Trophoblast cell (in vitro differentiated cells and primary cell): ENCODE results near the gene OTOG.

ENCODE experiments used
- DNase-seq, 2 donors: peaks; one replicate each; pipeline ENCODE4 v3.0.0-alpha.2; 2016
- H2AFZ ChIP-seq: 2 replicates; pipeline ENCODE4 v1.6.1; 2013; ENCODE audit warnings: low read length, moderate library complexity, mild to moderate bottlenecking; ENCODE audit not compliant: insufficient read depth, poor library complexity
- H2AK5ac ChIP-seq: 2 replicates; pipeline ENCODE4 v1.6.1; 2013; ENCODE audit warnings: mild to moderate bottlenecking, low read length
- H2BK120ac ChIP-seq: 2 replicates; pipeline ENCODE4 v1.6.1; 2013; ENCODE audit warnings: low read length, mild to moderate bottlenecking, moderate library complexity; ENCODE audit not compliant: insufficient read depth, poor library complexity
- H2BK12ac ChIP-seq: 2 replicates; pipeline ENCODE4 v1.6.1; 2013; ENCODE audit warnings: mild to moderate bottlenecking, low read length, moderate library complexity
- H2BK5ac ChIP-seq: 2 replicates; pipeline ENCODE4 v1.6.1; 2013; ENCODE audit warnings: low read length, low read depth, moderate library complexity, mild to moderate bottlenecking; ENCODE audit not compliant: poor library complexity
- H3K14ac ChIP-seq: 2 replicates; pipeline ENCODE4 v1.6.1; 2013; ENCODE audit warnings: mild to moderate bottlenecking, low read length
- H3K18ac ChIP-seq: 2 replicates; pipeline ENCODE4 v1.6.1; 2013; ENCODE audit warnings: mild to moderate bottlenecking, low read length
- H3K23ac ChIP-seq: 2 replicates; pipeline ENCODE4 v1.6.1; 2013; ENCODE audit warnings: low read length
- H3K27ac ChIP-seq: 2 replicates; pipeline ENCODE4 v1.5.1; 2013; ENCODE audit warnings: low read depth, mild to moderate bottlenecking, inconsistent platforms, low read length, moderate library complexity
- H3K27me3 ChIP-seq: 2 replicates; pipeline ENCODE4 v1.6.1; 2013; ENCODE audit warnings: inconsistent platforms, mild to moderate bottlenecking, low read length, moderate library complexity; ENCODE audit not compliant: insufficient read depth
- H3K36me3 ChIP-seq, 2 experiments: 1 replicate in 1 of 2; 2 replicates in 1 of 2; pipeline ENCODE4 v1.6.1; 2013; ENCODE audit warnings: low read length in 2 of 2, mild to moderate bottlenecking in 2 of 2, moderate library complexity in 1 of 2; ENCODE audit not compliant: insufficient read depth in 2 of 2, control insufficient read depth in 1 of 2
- H3K4ac ChIP-seq: 2 replicates; pipeline ENCODE4 v1.6.1; 2013; ENCODE audit warnings: low read depth, mild to moderate bottlenecking, low read length, moderate library complexity
- H3K4me1 ChIP-seq, 2 experiments: 1 replicate in 1 of 2; 2 replicates in 1 of 2; pipeline ENCODE4 v1.6.1; 2013; ENCODE audit warnings: low read length in 2 of 2, mild to moderate bottlenecking in 2 of 2, moderate library complexity in 1 of 2; ENCODE audit not compliant: insufficient read depth in 2 of 2, control insufficient read depth in 1 of 2
- H3K4me2 ChIP-seq: 2 replicates; pipeline ENCODE4 v1.6.1; 2013; ENCODE audit warnings: inconsistent platforms, mild to moderate bottlenecking, low read length, moderate library complexity
- H3K4me3 ChIP-seq: 2 replicates; pipeline ENCODE4 v1.5.1; 2013; ENCODE audit warnings: mild to moderate bottlenecking, low read depth, low read length, inconsistent platforms
- H3K79me1 ChIP-seq: one replicate; pipeline ENCODE4 v1.6.1; 2013; ENCODE audit warnings: low read length
- H3K79me2 ChIP-seq: 2 replicates; pipeline ENCODE4 v1.6.1; 2013; ENCODE audit warnings: low read length, mild to moderate bottlenecking; ENCODE audit not compliant: control insufficient read depth, insufficient read depth, poor library complexity
- H3K9ac ChIP-seq: 2 replicates; pipeline ENCODE4 v1.6.1; 2013; ENCODE audit warnings: mild to moderate bottlenecking, low read length
- H3K9me3 ChIP-seq: 2 replicates; pipeline ENCODE4 v1.6.1; 2013; ENCODE audit warnings: low read depth, mild to moderate bottlenecking, control low read depth, inconsistent platforms, low read length; ENCODE audit not compliant: insufficient read depth
- H4K12ac ChIP-seq: 2 replicates; pipeline ENCODE4 v1.6.1; 2013; ENCODE audit warnings: low read depth, mild to moderate bottlenecking, low read length, moderate library complexity
- H4K8ac ChIP-seq: 2 replicates; pipeline ENCODE4 v1.6.1; 2013; ENCODE audit warnings: low read depth, mild to moderate bottlenecking, low read length, moderate library complexity
- H4K91ac ChIP-seq: one replicate; pipeline ENCODE4 v1.6.1; 2013; ENCODE audit warnings: low read depth, mild to moderate bottlenecking, low read length, moderate library complexity
- WGBS: extraction: QIAGEN DNeasy Blood & Tissue Kit; methylation state at CpG from one replicate; pipeline ENCODE4 v1.1.7; 2013; ENCODE audit warnings: missing lambda C conversion rate; ENCODE audit not compliant: insufficient read length, insufficient coverage; ENCODE audit errors: extremely low coverage; 5-methylcytosine and 5-hydroxymethylcytosine counted together

Gene OTOG

DNA sequence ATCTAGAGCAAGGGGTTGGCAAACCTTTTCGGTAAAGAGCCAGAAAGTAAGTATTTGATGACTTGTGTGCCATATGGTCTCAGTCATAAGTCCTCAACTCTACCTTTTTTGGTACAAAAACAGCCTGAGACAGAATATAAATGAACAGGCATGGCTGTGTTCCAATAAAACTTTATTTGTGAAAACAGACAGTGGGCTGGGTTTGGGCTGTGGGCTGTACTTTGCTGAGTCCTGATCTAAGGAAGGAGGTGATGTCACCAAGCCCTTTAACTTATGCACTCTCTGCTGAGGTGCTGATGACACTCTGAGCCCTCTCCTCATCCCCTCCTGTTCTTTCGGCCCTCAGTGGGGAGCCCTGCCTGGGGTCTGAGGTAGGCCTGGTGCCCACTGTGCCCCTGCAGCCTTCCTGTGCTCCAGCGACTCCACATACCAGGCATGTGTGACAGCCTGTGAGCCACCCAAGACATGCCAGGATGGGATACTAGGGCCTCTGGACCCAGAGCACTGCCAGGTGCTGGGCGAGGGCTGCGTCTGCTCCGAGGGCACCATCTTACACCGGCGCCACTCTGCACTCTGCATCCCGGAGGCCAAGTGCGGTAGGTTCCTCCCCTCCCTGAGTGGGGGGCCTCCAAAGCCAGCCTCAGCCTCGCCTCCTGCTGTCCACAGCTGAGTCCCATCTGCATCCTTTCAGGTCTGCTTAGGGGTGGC lies 86.4 kb downstream of the OTOG start:
- no peak overlapping the region for H3K23ac ChIP-seq
- DNase-seq: no peak
- no peak overlapping the region for H2BK120ac ChIP-seq
- no peaks in the 10 kb centered on the region for H3K79me1 ChIP-seq
- no peak overlapping the region for H2BK5ac ChIP-seq
- no peak overlapping the region for H4K91ac ChIP-seq
- no peak overlapping the region for H3K4me3 ChIP-seq
- no peak overlapping the region for H4K8ac ChIP-seq
- no peaks in the 10 kb centered on the region for H3K79me2 ChIP-seq
- no peak overlapping the region for H3K9ac ChIP-seq
- H3K9me3 ChIP-seq: peaks cover 4% of the 10 kb centered on the region
- H3K36me3 ChIP-seq: no peaks in the 10 kb centered on the region
- no peaks in the 10 kb centered on the region for H3K4me1 ChIP-seq
- H3K14ac ChIP-seq: no peak overlapping the region
- no peak overlapping the region for H3K27ac ChIP-seq
- H3K4ac ChIP-seq: no peak overlapping the region
- no peak overlapping the region for H2BK12ac ChIP-seq
- H2AFZ ChIP-seq: no peak overlapping the region
- H3K27me3 ChIP-seq: no peaks in the 10 kb centered on the region
- no CpG with 5 or more reads among the region's 11 CpGs for WGBS
- no peak overlapping the region for H2AK5ac ChIP-seq
- H4K12ac ChIP-seq: no peak overlapping the region
- no peak overlapping the region for H3K18ac ChIP-seq
- H3K4me2 ChIP-seq: no peak overlapping the region

DNA sequence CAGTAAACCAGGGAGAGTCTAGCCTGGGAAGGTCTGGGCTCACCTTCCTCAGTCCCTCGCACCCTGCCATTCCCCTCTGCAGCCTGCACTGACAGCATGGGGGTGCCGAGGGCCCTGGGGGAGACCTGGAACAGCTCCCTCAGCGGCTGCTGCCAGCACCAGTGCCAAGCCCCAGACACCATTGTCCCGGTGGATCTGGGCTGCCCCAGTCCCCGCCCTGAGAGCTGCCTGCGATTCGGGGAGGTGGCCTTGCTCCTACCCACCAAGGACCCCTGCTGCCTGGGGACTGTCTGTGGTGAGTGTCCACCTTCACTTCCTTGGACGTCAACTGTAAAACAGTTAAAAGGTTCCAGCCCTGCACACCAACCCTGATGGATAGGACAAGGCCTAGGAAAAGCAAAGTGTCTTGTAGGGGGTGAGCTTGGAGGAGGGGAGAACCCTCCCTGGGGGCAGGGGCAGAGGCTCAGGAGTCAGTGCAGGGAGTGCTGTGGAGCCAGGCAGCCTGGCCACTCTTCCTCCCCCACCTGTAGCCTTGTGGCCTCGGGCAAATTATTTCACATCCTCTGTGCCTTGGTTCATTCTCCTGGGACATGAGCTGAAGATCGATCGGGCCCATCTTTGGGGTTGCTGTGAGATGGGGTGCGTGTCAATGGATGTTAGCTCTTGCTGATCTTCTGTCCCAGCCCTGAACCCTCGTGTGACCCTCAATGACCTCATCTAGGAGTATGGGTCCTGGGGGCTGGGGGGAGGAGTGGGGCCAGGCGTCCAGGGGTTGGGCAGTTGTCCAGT lies 87.1 kb downstream of the OTOG start:
- no CpG with 5 or more reads among the region's 14 CpGs for WGBS
- no peak for DNase-seq
- H2AK5ac ChIP-seq: no peak overlapping the region
- H3K23ac ChIP-seq: no peak overlapping the region
- no peak overlapping the region for H2BK12ac ChIP-seq
- H3K27me3 ChIP-seq: no peaks in the 10 kb centered on the region
- H4K8ac ChIP-seq: no peak overlapping the region
- no peaks in the 10 kb centered on the region for H3K36me3 ChIP-seq
- no peak overlapping the region for H3K4me2 ChIP-seq
- peaks cover 4% of the 10 kb centered on the region for H3K9me3 ChIP-seq
- no peak overlapping the region for H3K27ac ChIP-seq
- H2BK120ac ChIP-seq: no peak overlapping the region
- no peak overlapping the region for H3K18ac ChIP-seq
- no peak overlapping the region for H4K12ac ChIP-seq
- H3K14ac ChIP-seq: no peak overlapping the region
- no peak overlapping the region for H3K9ac ChIP-seq
- H3K79me1 ChIP-seq: no peaks in the 10 kb centered on the region
- no peak overlapping the region for H2AFZ ChIP-seq
- no peaks in the 10 kb centered on the region for H3K4me1 ChIP-seq
- no peaks in the 10 kb centered on the region for H3K79me2 ChIP-seq
- no peak overlapping the region for H3K4ac ChIP-seq
- no peak overlapping the region for H4K91ac ChIP-seq
- H3K4me3 ChIP-seq: no peak overlapping the region
- H2BK5ac ChIP-seq: no peak overlapping the region

DNA sequence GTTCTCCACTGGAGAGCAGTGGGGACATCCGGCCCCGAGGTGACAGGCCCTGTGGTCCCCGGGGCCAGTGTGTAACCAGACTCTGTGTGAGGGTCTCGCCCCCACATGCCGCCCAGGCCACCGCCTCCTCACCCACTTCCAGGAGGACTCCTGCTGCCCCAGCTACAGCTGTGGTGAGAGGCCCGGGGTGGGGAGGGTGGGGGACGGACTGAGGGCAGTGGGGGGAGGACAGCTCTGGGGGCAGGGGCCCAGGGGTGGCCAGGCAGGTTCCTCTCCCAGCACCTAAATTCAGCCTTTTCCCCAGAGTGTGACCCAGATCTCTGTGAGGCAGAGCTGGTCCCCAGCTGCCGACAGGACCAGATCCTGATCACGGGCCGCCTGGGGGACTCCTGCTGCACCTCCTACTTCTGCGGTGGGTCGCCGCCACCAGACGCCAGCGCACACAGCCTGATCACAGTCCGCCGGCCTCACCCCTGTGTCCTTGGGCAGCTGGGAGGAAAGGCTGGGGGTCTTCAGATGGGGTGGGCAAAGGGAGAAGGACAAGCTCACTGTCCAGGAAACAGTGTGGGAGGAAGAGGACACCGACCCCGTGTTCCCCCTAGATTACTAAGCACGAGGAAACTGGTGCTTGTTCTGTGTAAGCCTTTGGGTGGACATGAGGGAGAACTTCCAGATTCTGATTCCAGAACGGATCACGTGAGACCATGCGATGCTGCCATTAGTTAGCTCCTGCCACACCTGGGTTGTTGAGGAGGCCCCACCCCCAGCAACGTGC lies 87.9 kb downstream of the OTOG start:
- Histone ChIP-seq H3K4me2 (no peak overlapping the region), H2BK120ac (no peak overlapping the region), H3K79me2 (no peaks in the 10 kb centered on the region)

DNA sequence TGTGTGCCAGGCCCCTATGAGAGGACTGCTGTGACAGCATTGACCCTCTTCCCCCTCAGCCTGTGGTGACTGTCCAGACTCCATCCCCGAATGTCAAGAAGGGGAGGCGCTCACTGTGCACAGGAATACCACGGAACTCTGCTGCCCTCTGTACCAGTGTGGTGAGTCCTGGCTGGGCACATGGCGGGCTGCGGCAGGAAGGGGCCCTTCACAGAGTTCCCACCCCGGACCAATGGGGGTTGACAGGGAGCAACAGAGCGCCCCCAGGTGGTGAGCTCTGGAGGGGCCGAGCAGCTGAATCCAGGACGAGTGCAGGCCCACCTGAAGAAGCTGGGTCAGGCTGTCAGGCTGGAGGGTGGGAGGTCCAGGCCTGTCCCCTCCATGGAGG lies 88.5 kb downstream of the OTOG start:
- Histone ChIP-seq H3K9me3 (peaks cover 5% of the 10 kb centered on the region), H3K18ac (no peak overlapping the region), H3K4me3 (no peak overlapping the region), H3K79me1 (no peaks in the 10 kb centered on the region), H3K27me3 (no peaks in the 10 kb centered on the region), H2BK120ac (no peak overlapping the region), H2AK5ac (no peak overlapping the region), H4K8ac (no peak overlapping the region), H4K12ac (no peak overlapping the region), H3K4ac (no peak overlapping the region), H2BK12ac (no peak overlapping the region), H3K79me2 (no peaks in the 10 kb centered on the region), H3K36me3 (no peaks in the 10 kb centered on the region), H3K4me2 (no peak overlapping the region), H2BK5ac (no peak overlapping the region), H3K27ac (no peak overlapping the region), H2AFZ (no peak overlapping the region), H4K91ac (no peak overlapping the region), H3K4me1 (no peaks in the 10 kb centered on the region), H3K23ac (no peak overlapping the region), H3K14ac (no peak overlapping the region), H3K9ac (no peak overlapping the region)
- WGBS: no CpG with 5 or more reads among the region's 9 CpGs
- no peak for DNase-seq

More for the DNA sequence above, 87.9 kb downstream of the OTOG start:
- Histone ChIP-seq H4K8ac (no peak overlapping the region), H3K79me1 (no peaks in the 10 kb centered on the region), H4K12ac (no peak overlapping the region), H2AFZ (no peak overlapping the region), H2BK12ac (no peak overlapping the region), H2AK5ac (no peak overlapping the region), H3K18ac (no peak overlapping the region), H2BK5ac (no peak overlapping the region), H3K27ac (no peak overlapping the region), H3K4me3 (no peak overlapping the region), H3K9ac (no peak overlapping the region), H3K36me3 (no peaks in the 10 kb centered on the region), H4K91ac (no peak overlapping the region), H3K9me3 (peaks cover 5% of the 10 kb centered on the region), H3K4me1 (no peaks in the 10 kb centered on the region), H3K14ac (no peak overlapping the region), H3K27me3 (no peaks in the 10 kb centered on the region), H3K23ac (no peak overlapping the region), H3K4ac (no peak overlapping the region)
- WGBS: no CpG with 5 or more reads among the region's 25 CpGs
- no peak for DNase-seq
